Liver (tissue), 3 donors: ENCODE data around the gene NDUFAF2.

Experiments used
- ATF3 ChIP-seq: IDR thresholded peaks from 2 replicates; pipeline ENCODE4 v1.6.1; 2016; ENCODE audit warnings: antibody characterized with exemption
- FOXA1 ChIP-seq: IDR thresholded peaks from 2 replicates; pipeline ENCODE4 v1.6.1; 2016; ENCODE audit warnings: antibody characterized with exemption
- JUND ChIP-seq, 2 donors: IDR thresholded peaks; 2 replicates each; pipeline ENCODE4 v1.6.1; 2016; ENCODE audit warnings: antibody characterized with exemption in 2 of 2
- SP1 ChIP-seq: IDR thresholded peaks from 2 replicates; pipeline ENCODE4 v1.6.1; 2018; ENCODE audit warnings: antibody characterized with exemption, mild to moderate bottlenecking
- TAF1 ChIP-seq: conservative IDR thresholded peaks from 2 replicates; pipeline ENCODE4 v1.6.1; 2016; ENCODE audit warnings: antibody characterized with exemption, mild to moderate bottlenecking
- YY1 ChIP-seq: IDR thresholded peaks from 2 replicates; pipeline ENCODE4 v1.6.1; 2016; ENCODE audit warnings: antibody characterized with exemption, mild to moderate bottlenecking
- TF ChIP-seq, protein P1 (sequence below): fragments of 150-350 bp; IDR thresholded peaks from 2 replicates; pipeline ENCODE4 v1.5.1; 2017; ENCODE audit warnings: improper control_type of control experiment, low read depth, low read length; ENCODE audit not compliant: missing input control
- TF ChIP-seq, protein P2 (sequence below): IDR thresholded peaks from 2 replicates; pipeline ENCODE4 v1.6.1; 2016; ENCODE audit warnings: antibody characterized with exemption, mild to moderate bottlenecking
- TF ChIP-seq, protein P3 (sequence below): IDR thresholded peaks from 2 replicates; pipeline ENCODE4 v1.6.1; 2016; ENCODE audit warnings: antibody characterized with exemption
- donor health status: healthy.
- donor health status: healthy.

- TF ChIP-seq, protein P1, sequence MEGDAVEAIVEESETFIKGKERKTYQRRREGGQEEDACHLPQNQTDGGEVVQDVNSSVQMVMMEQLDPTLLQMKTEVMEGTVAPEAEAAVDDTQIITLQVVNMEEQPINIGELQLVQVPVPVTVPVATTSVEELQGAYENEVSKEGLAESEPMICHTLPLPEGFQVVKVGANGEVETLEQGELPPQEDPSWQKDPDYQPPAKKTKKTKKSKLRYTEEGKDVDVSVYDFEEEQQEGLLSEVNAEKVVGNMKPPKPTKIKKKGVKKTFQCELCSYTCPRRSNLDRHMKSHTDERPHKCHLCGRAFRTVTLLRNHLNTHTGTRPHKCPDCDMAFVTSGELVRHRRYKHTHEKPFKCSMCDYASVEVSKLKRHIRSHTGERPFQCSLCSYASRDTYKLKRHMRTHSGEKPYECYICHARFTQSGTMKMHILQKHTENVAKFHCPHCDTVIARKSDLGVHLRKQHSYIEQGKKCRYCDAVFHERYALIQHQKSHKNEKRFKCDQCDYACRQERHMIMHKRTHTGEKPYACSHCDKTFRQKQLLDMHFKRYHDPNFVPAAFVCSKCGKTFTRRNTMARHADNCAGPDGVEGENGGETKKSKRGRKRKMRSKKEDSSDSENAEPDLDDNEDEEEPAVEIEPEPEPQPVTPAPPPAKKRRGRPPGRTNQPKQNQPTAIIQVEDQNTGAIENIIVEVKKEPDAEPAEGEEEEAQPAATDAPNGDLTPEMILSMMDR: no peak
- no peak for TF ChIP-seq JUND (IDR thresholded peaks at IDR 0.05)
- TF ChIP-seq SP1: no peak
- TF ChIP-seq, protein P2, sequence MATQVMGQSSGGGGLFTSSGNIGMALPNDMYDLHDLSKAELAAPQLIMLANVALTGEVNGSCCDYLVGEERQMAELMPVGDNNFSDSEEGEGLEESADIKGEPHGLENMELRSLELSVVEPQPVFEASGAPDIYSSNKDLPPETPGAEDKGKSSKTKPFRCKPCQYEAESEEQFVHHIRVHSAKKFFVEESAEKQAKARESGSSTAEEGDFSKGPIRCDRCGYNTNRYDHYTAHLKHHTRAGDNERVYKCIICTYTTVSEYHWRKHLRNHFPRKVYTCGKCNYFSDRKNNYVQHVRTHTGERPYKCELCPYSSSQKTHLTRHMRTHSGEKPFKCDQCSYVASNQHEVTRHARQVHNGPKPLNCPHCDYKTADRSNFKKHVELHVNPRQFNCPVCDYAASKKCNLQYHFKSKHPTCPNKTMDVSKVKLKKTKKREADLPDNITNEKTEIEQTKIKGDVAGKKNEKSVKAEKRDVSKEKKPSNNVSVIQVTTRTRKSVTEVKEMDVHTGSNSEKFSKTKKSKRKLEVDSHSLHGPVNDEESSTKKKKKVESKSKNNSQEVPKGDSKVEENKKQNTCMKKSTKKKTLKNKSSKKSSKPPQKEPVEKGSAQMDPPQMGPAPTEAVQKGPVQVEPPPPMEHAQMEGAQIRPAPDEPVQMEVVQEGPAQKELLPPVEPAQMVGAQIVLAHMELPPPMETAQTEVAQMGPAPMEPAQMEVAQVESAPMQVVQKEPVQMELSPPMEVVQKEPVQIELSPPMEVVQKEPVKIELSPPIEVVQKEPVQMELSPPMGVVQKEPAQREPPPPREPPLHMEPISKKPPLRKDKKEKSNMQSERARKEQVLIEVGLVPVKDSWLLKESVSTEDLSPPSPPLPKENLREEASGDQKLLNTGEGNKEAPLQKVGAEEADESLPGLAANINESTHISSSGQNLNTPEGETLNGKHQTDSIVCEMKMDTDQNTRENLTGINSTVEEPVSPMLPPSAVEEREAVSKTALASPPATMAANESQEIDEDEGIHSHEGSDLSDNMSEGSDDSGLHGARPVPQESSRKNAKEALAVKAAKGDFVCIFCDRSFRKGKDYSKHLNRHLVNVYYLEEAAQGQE: no peak
- TF ChIP-seq, protein P3, sequence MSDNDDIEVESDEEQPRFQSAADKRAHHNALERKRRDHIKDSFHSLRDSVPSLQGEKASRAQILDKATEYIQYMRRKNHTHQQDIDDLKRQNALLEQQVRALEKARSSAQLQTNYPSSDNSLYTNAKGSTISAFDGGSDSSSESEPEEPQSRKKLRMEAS: no peak
- no peak for TF ChIP-seq FOXA1
- TF ChIP-seq ATF3: no peak
- TF ChIP-seq TAF1: no peak
- no peak for TF ChIP-seq YY1
Observed at GRCh38 chr5:61130289-61130688, 185.3 kb downstream of the NDUFAF2 start.
